AG20443 (cell line): ENCODE measurements around the gene PROKR2.

Experiments
- DNase-seq: peaks from one replicate; pipeline ENCODE4 v3.0.0; 2012; ENCODE audit warnings: low spot score, mixed read lengths

The PROKR2 gene

DNA sequence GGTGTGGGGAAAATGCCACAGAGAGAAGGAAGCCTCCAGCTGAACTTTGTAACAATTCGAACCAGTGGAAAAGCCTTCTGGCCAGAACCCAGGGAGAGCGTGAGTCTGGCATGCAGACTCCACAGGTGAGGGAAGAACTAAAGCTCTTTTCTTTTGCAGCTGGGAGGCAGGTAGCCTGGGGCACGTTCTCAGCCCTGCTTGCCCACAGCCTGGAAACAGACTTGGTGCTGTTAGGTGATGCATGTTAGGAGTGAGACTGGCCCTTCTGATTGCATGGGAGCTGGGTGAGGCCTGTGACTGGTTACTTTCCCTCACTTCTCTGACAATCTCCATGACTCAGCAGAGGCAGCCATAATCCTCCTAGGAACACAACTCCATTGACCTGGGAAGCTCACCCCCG lies 34.2 kb downstream of the PROKR2 start:
- DNase-seq, result no peak

GRCh38 chr20:5279661-5280060 lies 37.1 kb downstream of the PROKR2 start:
- no peak for DNase-seq

DNA sequence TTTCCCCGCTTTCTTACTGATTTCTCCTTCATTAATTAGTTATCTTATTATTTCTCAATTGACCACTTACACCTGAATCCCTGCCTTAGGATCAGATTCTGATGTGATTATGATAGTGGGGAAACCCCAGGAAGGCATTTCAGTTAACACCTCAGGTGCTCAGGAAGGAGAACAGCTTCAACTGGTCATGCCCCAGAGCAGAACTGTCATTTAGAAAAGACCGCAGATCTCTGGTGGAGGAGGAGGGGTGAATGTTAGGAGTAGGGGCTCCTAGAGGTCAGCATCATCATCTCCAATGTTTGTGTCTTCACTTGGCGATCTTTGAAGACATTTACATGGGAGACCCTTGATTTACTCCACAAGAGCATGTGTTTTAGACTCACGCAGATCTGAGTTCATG lies 44.5 kb downstream of the PROKR2 start:
- no peak for DNase-seq

DNA sequence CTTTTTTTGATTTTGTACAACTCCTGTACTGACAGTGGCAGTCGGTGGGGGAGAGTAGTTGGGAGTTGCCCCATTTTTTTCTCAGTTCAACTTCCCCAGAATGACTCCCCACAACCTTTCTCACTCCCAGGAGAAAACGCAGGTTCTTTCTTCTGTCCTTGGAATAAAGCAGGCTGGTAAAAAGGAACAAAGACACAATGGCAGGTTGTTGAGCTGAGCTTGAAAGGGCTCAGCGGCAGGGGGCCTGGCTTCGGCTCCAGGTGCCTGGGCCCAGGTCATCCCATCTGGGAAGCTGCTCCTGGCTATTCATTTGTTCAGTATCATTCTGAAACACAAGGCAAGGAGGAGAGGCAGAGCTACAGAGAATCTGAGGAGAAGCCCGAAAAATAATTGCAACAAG lies 46.2 kb downstream of the PROKR2 start:
- no peak for DNase-seq

DNA sequence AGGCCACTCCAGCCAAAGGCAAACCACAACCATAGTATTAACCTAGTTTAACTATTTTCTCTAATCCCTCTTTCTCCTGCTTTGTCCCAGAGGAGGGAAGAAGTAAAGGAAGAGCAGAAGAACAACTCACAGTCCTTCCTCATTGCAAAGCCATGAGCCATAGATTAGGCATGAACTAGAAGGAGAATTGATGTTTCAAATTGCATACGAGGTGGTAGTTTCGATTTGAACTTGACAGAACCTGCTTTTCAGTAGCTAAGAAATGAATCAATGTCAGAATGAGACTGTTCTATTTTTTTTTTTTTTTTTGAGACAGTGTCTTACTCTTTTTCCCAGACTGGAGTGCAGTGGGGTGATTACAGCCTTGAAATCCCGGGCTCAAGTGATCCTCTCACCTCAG lies 48.3 kb downstream of the PROKR2 start:
- no peak for DNase-seq

DNA sequence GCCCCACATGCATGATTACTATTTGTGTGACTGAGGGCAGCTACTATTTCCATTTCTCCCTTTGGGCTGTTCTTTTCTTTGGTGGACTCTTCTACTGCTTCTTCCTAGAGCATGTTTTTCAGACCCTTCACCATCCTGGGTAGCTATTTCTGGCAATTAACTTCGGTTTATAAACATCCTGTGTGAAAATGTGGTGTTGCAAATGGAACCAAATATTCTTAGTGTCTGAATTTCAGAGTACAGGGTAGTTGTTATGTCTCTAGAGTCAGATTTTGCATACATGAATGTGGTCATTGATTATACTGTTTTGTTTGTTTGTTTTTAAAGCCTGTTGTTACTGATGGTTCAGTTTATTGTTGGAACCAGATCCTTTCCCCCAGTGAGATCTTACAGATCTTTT lies 49.7 kb downstream of the PROKR2 start:
- DNase-seq, result no peak
